Panc1 (cell line): ENCODE data around the gene LIPN.

Experiments used
- CTCF ChIP-seq: fragments of 450-650 bp; IDR thresholded peaks from 2 replicates; pipeline ENCODE4 v1.5.1; 2017; ENCODE audit warnings: mild to moderate bottlenecking
- POLR2AphosphoS5 ChIP-seq: IDR thresholded peaks from 2 replicates; pipeline ENCODE4 v1.6.1; 2012; ENCODE audit warnings: mild to moderate bottlenecking, low read depth, low read length, moderate library complexity

- TF ChIP-seq CTCF: no peak
- TF ChIP-seq POLR2AphosphoS5: no peak
These were observed 3.6 kb downstream of the LIPN start for GRCh38 chr10:88763441-88763840.
